SK-N-SH (cell line): Measurements from ENCODE around the gene TP53TG5.

Experiments
- CTCF ChIP-seq: fragments of 200-600 bp; sonication (generic); IDR thresholded peaks from 2 replicates; pipeline ENCODE4 v1.6.1; 2017; ENCODE audit warnings: antibody characterized with exemption, mild to moderate bottlenecking, moderate library complexity
- USF2 ChIP-seq: fragments of 150-350 bp; IDR thresholded peaks from 2 replicates; pipeline ENCODE4 v1.6.1; 2017; ENCODE audit warnings: antibody characterized with exemption, low read length, low read depth, borderline replicate concordance

GRCh38 chr20:45423700-45424099, 45.6 kb upstream of the TP53TG5 start:
- TF ChIP-seq USF2 = no peak
- no peak for TF ChIP-seq CTCF
